ENCODE results near the gene CABYR.

Gene CABYR

DNA sequence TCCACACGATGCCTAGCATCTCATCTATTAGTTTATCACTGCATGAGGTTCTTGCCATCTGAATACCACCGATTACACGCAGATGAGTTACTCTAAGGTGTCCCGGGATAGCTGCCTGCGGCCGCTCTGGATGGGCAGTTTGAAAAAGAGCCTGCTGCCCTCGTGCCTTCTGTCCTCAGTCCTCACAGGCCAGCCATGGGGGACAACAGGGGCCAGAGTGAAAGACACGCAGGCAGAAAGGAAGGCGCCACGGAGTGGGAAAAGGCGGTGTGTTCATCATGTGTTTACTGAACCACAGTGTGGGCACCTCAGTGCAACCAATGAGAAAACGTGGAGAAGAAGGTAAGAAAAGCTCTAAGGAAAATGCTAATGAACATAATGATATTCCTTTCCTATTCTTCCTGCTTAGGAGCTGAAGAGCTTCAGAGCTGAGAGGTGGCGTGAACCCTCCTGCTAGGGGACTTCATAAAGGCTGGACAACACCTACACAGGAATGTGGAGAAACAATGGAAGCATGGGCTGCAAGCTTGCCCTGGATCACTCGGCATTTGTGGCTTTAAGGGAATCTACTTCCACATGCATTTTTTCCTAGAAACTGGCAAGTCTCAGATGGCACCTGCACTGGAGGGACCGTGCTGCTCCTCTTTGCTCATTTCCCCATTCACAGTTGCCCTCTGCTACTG, 50.9 kb downstream of the CABYR start:
- no peak for DNase-seq (ENCODE audit: low read depth)
- TF ChIP-seq, protein P1, sequence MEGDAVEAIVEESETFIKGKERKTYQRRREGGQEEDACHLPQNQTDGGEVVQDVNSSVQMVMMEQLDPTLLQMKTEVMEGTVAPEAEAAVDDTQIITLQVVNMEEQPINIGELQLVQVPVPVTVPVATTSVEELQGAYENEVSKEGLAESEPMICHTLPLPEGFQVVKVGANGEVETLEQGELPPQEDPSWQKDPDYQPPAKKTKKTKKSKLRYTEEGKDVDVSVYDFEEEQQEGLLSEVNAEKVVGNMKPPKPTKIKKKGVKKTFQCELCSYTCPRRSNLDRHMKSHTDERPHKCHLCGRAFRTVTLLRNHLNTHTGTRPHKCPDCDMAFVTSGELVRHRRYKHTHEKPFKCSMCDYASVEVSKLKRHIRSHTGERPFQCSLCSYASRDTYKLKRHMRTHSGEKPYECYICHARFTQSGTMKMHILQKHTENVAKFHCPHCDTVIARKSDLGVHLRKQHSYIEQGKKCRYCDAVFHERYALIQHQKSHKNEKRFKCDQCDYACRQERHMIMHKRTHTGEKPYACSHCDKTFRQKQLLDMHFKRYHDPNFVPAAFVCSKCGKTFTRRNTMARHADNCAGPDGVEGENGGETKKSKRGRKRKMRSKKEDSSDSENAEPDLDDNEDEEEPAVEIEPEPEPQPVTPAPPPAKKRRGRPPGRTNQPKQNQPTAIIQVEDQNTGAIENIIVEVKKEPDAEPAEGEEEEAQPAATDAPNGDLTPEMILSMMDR (IDR thresholded peaks at IDR 0.05; ENCODE audit: low read depth, low read length, missing control alignments), result no peak
- no peak overlapping the region for H3K4me3 ChIP-seq (ENCODE audit: low read depth, low read length)
- in situ Hi-C loops (cut with HindIII; ENCODE audit: low sequenced_read_pairs), result no loop called here

DNA sequence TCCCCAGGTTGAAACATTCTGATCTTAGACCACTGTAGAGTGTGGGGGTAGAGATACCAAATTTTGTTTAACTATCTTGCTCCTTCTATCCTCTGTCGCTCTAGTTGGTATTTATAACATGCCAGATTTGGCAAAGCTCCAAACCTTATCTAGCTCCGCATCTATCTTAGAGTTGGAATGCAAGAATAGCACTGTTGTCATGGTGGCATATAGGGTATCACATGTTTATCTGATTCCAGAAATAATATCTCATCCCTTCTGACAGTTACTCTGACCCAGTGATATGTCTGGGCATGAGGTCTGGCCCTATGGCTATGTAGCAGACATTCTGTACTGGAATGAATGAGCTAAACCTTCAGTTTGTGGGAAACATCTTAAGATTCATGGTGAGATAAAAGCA, 51.7 kb downstream of the CABYR start:
- no peak overlapping the region for H3K4me3 ChIP-seq (ENCODE audit: low read depth, low read length)
- TF ChIP-seq, protein P1 (IDR thresholded peaks at IDR 0.05; ENCODE audit: low read depth, low read length, missing control alignments), result no peak
- in situ Hi-C loops (cut with HindIII; ENCODE audit: low sequenced_read_pairs), result no loop called here
- DNase-seq (ENCODE audit: low read depth), result no peak

DNA sequence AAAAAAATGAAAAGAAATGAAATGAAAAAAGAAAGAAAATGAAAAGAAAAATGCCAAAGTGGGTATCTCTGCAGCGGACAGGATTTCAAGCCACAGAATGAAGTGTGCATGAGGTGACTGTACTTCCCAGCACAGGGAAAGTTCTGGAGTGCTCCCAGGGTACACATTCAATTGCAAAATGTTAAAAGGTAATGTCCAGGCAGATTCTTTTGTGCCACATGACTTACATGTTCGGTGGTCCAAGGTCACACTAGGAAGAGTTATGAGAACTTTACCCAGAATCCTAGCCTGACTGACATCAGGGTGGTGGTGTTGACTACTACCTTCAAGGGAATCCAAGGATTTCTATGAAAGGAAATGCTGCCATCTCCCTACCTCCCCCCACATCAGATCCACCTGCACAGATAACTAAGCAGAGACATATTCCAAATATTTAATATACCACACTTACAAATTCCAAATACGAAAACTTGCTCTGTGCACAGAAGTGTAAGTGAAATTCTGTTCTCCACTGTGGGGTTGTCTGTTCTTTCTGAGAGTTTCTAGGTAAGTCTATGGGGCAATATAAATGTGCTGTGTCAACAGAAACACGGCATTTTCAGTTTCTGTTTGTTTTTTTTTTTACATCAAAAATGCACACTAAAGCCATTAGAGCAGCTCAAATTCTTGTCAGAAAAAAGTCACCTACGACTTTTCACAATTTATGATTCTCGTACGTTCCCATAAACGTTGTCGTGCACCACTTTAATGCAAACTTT, 56.6 kb downstream of the CABYR start:
- no peak for DNase-seq (ENCODE audit: low read depth)
- no peak overlapping the region for H3K4me3 ChIP-seq (ENCODE audit: low read depth, low read length)
- in situ Hi-C loops (cut with HindIII; ENCODE audit: low sequenced_read_pairs), result no loop called here
- TF ChIP-seq, protein P1 (IDR thresholded peaks at IDR 0.05; ENCODE audit: low read depth, low read length, missing control alignments), result no peak

DNA sequence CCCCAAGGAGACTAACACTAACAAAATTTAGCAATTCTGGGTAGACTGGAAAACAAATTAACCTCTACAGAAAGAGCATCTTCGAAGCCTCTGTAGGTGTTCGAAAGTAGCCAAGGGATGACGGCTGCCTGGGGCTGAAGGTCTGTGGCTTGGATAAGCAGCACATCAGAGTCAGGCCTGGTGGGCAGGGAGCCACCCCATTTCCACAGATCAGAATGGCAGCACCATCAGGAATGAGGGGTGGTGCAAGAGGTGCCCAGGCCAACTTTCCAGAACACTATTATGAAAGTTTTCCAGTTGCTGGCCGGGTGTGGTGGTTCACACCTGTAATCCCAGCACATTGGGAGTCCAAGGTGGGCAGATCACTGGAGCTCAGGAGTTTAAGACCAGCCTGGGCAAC, 57.9 kb downstream of the CABYR start:
- no peak overlapping the region for H3K4me3 ChIP-seq (ENCODE audit: low read depth, low read length)
- no peak for DNase-seq (ENCODE audit: low read depth)
- in situ Hi-C loops (cut with HindIII; ENCODE audit: low sequenced_read_pairs), result no loop called here
- TF ChIP-seq, protein P1 (IDR thresholded peaks at IDR 0.05; ENCODE audit: low read depth, low read length, missing control alignments), result no peak

DNA sequence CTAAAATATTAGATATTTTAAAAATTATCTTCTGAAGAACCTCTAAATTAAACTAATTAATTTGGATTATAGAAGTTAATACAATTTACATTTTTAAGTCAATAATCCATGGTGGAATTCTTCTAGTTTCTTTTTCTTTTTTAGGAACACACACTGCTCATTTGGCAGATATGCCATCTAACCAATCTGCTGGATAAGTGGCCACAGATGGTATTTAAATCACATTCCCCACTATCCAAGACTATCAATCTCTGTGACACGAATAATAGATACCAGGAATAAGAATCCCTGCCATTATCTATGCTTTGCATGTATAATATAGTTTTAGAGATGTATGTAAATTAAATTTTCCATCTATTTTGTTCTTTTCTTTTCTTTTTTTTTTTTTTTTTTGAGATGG, 58.5 kb downstream of the CABYR start:
- TF ChIP-seq, protein P1 (IDR thresholded peaks at IDR 0.05; ENCODE audit: low read depth, low read length, missing control alignments), result no peak
- no peak for DNase-seq (ENCODE audit: low read depth)
- in situ Hi-C loops (cut with HindIII; ENCODE audit: low sequenced_read_pairs), result no loop called here
- H3K4me3 ChIP-seq (ENCODE audit: low read depth, low read length), result no peak overlapping the region

DNA sequence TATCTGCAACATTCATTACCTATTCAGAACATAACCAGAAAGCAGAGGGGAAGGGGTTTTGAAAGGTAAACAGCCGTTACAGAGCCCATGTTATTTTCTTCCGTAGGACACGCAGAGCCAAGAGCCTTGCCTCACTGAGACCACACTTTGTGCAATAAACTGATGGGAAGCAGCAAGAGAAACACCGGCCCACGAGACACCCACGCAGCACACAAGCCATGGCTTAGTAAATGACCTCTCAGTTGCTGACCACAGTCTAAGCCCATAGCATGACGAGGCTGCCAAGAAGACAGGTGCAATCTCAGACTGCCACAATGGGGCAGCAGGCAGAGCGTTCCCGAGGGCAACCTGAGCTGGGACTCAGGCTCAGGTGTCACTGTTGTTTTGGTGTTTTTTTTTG, 59.6 kb downstream of the CABYR start:
- no peak for DNase-seq (ENCODE audit: low read depth)
- in situ Hi-C loops (cut with HindIII; ENCODE audit: low sequenced_read_pairs), result no loop called here
- TF ChIP-seq, protein P1 (IDR thresholded peaks at IDR 0.05; ENCODE audit: low read depth, low read length, missing control alignments), result no peak
- H3K4me3 ChIP-seq (ENCODE audit: low read depth, low read length), result no peak overlapping the region
